ENCODE results near the gene TRAPPC3L.

DNA sequence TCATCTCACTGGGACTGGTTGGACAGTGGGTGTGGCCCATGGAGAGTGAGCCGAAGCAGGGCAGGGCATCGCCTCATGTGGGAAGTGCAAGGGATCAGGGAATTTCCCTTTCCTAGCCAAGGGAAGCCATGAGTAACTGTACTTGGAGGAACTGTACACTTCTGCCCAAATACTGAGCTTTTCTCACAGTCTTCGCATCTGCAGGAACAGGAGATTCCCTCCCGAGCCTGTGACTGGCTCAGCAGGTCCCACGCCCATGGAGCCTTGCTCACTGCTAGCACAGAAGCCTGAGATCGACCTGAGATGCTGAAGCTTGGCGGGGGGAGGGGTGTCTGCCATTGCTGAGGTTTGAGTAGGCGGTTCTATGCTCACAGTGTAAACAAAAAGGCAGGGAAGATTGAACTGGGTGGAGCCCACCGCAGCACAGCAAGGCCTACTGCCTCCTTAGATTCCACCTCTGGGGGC is 44.5 kb downstream of the TRAPPC3L start:
- TF ChIP-seq, protein P1, sequence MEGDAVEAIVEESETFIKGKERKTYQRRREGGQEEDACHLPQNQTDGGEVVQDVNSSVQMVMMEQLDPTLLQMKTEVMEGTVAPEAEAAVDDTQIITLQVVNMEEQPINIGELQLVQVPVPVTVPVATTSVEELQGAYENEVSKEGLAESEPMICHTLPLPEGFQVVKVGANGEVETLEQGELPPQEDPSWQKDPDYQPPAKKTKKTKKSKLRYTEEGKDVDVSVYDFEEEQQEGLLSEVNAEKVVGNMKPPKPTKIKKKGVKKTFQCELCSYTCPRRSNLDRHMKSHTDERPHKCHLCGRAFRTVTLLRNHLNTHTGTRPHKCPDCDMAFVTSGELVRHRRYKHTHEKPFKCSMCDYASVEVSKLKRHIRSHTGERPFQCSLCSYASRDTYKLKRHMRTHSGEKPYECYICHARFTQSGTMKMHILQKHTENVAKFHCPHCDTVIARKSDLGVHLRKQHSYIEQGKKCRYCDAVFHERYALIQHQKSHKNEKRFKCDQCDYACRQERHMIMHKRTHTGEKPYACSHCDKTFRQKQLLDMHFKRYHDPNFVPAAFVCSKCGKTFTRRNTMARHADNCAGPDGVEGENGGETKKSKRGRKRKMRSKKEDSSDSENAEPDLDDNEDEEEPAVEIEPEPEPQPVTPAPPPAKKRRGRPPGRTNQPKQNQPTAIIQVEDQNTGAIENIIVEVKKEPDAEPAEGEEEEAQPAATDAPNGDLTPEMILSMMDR (IDR thresholded peaks at IDR 0.05; ENCODE audit: low read length): no peak
- TF ChIP-seq EZH2 (optimal IDR thresholded peaks at IDR 0.05; ENCODE audit: low read depth, low read length): no peak
